ENCODE data around the gene CRX. TPM values are rescaled to one million over a fixed set of nuclear protein-coding genes. Genes with fewer than 3 reads are reported as not detected.
"Not testable (repeated sequence)": the region's sequence is repeated elsewhere in the genome, so short reads cannot be mapped to it uniquely, and the experiment has no call there.

The CRX gene
- total and polyA plus RNA-seq, 2 donors (not counting 1 experiment from before 2014, with no cell fraction given) = not detected

GRCh38 chr19:47853003-47853402, 31.3 kb downstream of the CRX start:
- Histone ChIP-seq H3K9me3 (ENCODE audit: control extremely low read depth in 1 of 3, control insufficient read depth in 2 of 3, insufficient read depth in 1 of 3, low read length in 2 of 3) (peaks cover 0 to 19% (median 0%) of the 10 kb centered on the region in 3 donors), H2AFZ (ENCODE audit: insufficient read depth, low read depth, low read length, poor library complexity, severe bottlenecking) (no peak overlapping the region), H3K4me2 (replicated peaks; ENCODE audit: low read depth, low read length, poor library complexity, severe bottlenecking) (no peak overlapping the region), H3K4me1 (ENCODE audit: control insufficient read depth in 2 of 2, insufficient read depth in 2 of 2, low read length in 2 of 2) (no peaks in the 10 kb centered on the region), H3K27ac (ENCODE audit: low read length in 2 of 2) (no peak overlapping the region), H3K27me3 (replicated peaks in 1 of 4; ENCODE audit: control extremely low read depth in 1 of 4, control insufficient read depth in 3 of 4, insufficient read depth in 4 of 4, low read length in 3 of 4) (peaks cover 0 to 17% (median 4%) of the 10 kb centered on the region in 4 experiments), H3K4me3 (ENCODE audit: control extremely low read depth in 1 of 5, extremely low read depth in 1 of 5, insufficient read depth in 1 of 5, low read depth in 2 of 5, low read length in 4 of 5) (no peak overlapping the region), H3K79me2 (ENCODE audit: control insufficient read depth, insufficient read depth, low read length) (no peaks in the 10 kb centered on the region), H3K9ac (ENCODE audit: low read length) (no peak overlapping the region), H4K20me1 (ENCODE audit: control insufficient read depth, insufficient read depth, low read length, poor library complexity, severe bottlenecking) (no peaks in the 10 kb centered on the region), H3K36me3 (replicated peaks in 1 of 2; ENCODE audit: control extremely low read depth in 1 of 2, control insufficient read depth in 1 of 2, extremely low read depth in 1 of 2, insufficient read depth in 2 of 2, low read length in 1 of 2) (no peaks in the 10 kb centered on the region)
- WGBS (ENCODE audit: insufficient coverage) = 68% methylated on average over 3 of the region's 5 CpGs
- Mint-ChIP-seq H3K27ac (no peak overlapping the region), H3K9me3 (ENCODE audit: insufficient read depth) (no peaks in the 10 kb centered on the region), H3K27me3 (peaks cover 34% of the 10 kb centered on the region), H3K4me1 (peaks cover 3% of the 10 kb centered on the region), H3K4me3 (no peak overlapping the region)
- ATAC-seq (ENCODE audit: low read depth) (no peak), DNase-seq (no peak)
- intact Hi-C loops (cut with micrococcal nuclease) = no loop called here
- TF ChIP-seq EZH2 (IDR thresholded peaks at IDR 0.05; ENCODE audit: borderline replicate concordance, insufficient read depth, low read depth, low read length, poor library complexity, severe bottlenecking) (no peak), CTCF (IDR thresholded peaks at IDR 0.05) (no peak)
- CTCF ChIA-PET = interaction anchor here (1.0 kb wide), 1 partner anchor 11 kb away, joined by 4 read pairs; no protein-coding TSS in a partner anchor
- POLR2A ChIA-PET = no interaction called here

- intact Hi-C loops (cut with micrococcal nuclease) = no loop called here
- no peak overlapping the region for H2AFZ ChIP-seq (ENCODE audit: insufficient read depth, low read depth, low read length, poor library complexity, severe bottlenecking)
- H3K4me3 Mint-ChIP-seq = no peak overlapping the region
- ChIA-PET CTCF (no interaction called here), POLR2A (no interaction called here)
- TF ChIP-seq EZH2 (IDR thresholded peaks at IDR 0.05; ENCODE audit: borderline replicate concordance, insufficient read depth, low read depth, low read length, poor library complexity, severe bottlenecking) = no peak
- no peak for TF ChIP-seq CTCF (IDR thresholded peaks at IDR 0.05)
- 30% methylated on average over 4 of the region's 4 CpGs for WGBS (ENCODE audit: insufficient coverage)
- H3K9me3 Mint-ChIP-seq (ENCODE audit: insufficient read depth) = no peaks in the 10 kb centered on the region
- H3K4me3 ChIP-seq (ENCODE audit: control extremely low read depth in 1 of 5, extremely low read depth in 1 of 5, insufficient read depth in 1 of 5, low read depth in 2 of 5, low read length in 4 of 5) = no peak overlapping the region
- ATAC-seq (ENCODE audit: low read depth) (no peak), DNase-seq (no peak)
- H3K4me1 ChIP-seq (ENCODE audit: control insufficient read depth in 2 of 2, insufficient read depth in 2 of 2, low read length in 2 of 2) = no peaks in the 10 kb centered on the region
- H3K9me3 ChIP-seq (ENCODE audit: control extremely low read depth in 1 of 3, control insufficient read depth in 2 of 3, insufficient read depth in 1 of 3, low read length in 2 of 3) = peaks cover 0 to 10% (median 0%) of the 10 kb centered on the region in 3 donors
- H3K4me1 Mint-ChIP-seq = peaks cover 2% of the 10 kb centered on the region
- H3K36me3 ChIP-seq (replicated peaks in 1 of 2; ENCODE audit: control extremely low read depth in 1 of 2, control insufficient read depth in 1 of 2, extremely low read depth in 1 of 2, insufficient read depth in 2 of 2, low read length in 1 of 2) = no peaks in the 10 kb centered on the region
- H4K20me1 ChIP-seq (ENCODE audit: control insufficient read depth, insufficient read depth, low read length, poor library complexity, severe bottlenecking) = no peaks in the 10 kb centered on the region
- H3K27ac Mint-ChIP-seq = no peak overlapping the region
- H3K27me3 ChIP-seq (replicated peaks in 1 of 4; ENCODE audit: control extremely low read depth in 1 of 4, control insufficient read depth in 3 of 4, insufficient read depth in 4 of 4, low read length in 3 of 4) = peaks cover 0 to 5% (median 0%) of the 10 kb centered on the region in 4 experiments
- H3K27me3 Mint-ChIP-seq = peaks cover 27% of the 10 kb centered on the region
- H3K79me2 ChIP-seq (ENCODE audit: control insufficient read depth, insufficient read depth, low read length) = no peaks in the 10 kb centered on the region
- no peak overlapping the region for H3K9ac ChIP-seq (ENCODE audit: low read length)
- H3K4me2 ChIP-seq (replicated peaks; ENCODE audit: low read depth, low read length, poor library complexity, severe bottlenecking) = no peak overlapping the region
- H3K27ac ChIP-seq (ENCODE audit: low read length in 2 of 2) = no peak overlapping the region
Observed at GRCh38 chr19:47854459-47854858, 32.7 kb downstream of the CRX start.

- H3K27ac Mint-ChIP-seq; H3K4me1 ChIP-seq (ENCODE audit: control insufficient read depth in 2 of 2, insufficient read depth in 2 of 2, low read length in 2 of 2); H3K4me1 Mint-ChIP-seq; ATAC-seq (ENCODE audit: low read depth); H3K79me2 ChIP-seq (ENCODE audit: control insufficient read depth, insufficient read depth, low read length); CTCF ChIA-PET; H3K4me3 ChIP-seq (ENCODE audit: control extremely low read depth in 1 of 5, extremely low read depth in 1 of 5, insufficient read depth in 1 of 5, low read depth in 2 of 5, low read length in 4 of 5); H3K4me2 ChIP-seq (replicated peaks; ENCODE audit: low read depth, low read length, poor library complexity, severe bottlenecking); H4K20me1 ChIP-seq (ENCODE audit: control insufficient read depth, insufficient read depth, low read length, poor library complexity, severe bottlenecking); intact Hi-C loops (cut with micrococcal nuclease); H3K4me3 Mint-ChIP-seq; H2AFZ ChIP-seq (ENCODE audit: insufficient read depth, low read depth, low read length, poor library complexity, severe bottlenecking); H3K9me3 Mint-ChIP-seq (ENCODE audit: insufficient read depth); H3K9ac ChIP-seq (ENCODE audit: low read length); H3K36me3 ChIP-seq (replicated peaks in 1 of 2; ENCODE audit: control extremely low read depth in 1 of 2, control insufficient read depth in 1 of 2, extremely low read depth in 1 of 2, insufficient read depth in 2 of 2, low read length in 1 of 2); POLR2A ChIA-PET; DNase-seq; H3K27ac ChIP-seq (ENCODE audit: low read length in 2 of 2): not testable (repeated sequence)
- Histone ChIP-seq H3K27me3 (replicated peaks in 1 of 4; ENCODE audit: control extremely low read depth in 1 of 4, control insufficient read depth in 3 of 4, insufficient read depth in 4 of 4, low read length in 3 of 4) (peaks cover 0 to 15% (median 0%) of the 10 kb centered on the region in 4 experiments), H3K9me3 (ENCODE audit: control extremely low read depth in 1 of 3, control insufficient read depth in 2 of 3, insufficient read depth in 1 of 3, low read length in 2 of 3) (peaks cover 0 to 18% (median 0%) of the 10 kb centered on the region in 3 donors)
- peaks cover 26% of the 10 kb centered on the region for H3K27me3 Mint-ChIP-seq
- WGBS (ENCODE audit: insufficient coverage) = 98% methylated on average over 9 of the region's 9 CpGs
Observed at GRCh38 chr19:47858231-47858630, 36.5 kb downstream of the CRX start.

Data from B cell (primary cell).